ENCODE results near the gene CACNB1.

The CACNB1 gene

DNA sequence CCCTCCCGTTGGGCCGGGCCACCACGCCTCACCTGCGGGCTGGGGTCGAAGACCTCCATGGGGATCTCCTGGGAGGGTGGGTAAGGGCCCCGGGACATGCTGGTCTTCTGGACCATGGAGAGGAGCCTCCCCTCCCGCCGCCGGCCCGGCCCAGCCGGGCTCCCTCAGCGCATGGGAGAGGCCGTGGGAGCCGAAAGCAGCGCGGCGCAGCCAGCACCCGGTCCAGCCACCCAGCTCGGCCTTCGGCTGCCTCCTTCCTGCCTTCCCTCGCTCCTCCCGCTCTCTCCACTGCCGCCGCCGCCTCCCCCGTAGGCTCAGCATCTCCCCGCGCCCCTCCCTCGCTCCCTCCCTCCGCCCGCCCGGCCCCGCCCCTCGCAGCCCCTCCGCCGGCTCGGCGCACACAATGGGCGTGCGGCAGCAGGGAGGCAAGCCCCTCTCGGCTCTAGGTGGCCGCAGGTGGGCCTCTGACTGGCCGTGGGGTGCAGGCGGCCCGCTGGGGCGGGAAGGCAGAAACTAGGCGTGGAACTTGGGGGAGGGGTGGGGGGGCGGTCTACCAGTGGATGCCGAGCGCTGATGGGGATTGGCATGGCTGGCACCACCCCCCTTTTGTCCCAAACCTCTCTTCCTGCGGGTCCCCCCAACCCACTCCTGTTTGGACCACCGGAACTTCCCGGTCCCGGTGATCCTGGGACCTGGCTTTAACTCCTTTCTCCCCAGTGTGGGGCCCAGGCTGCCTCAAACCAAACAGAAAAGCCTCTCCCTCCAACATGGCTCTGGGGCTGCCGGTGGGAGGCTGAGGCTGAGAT lies at the start of gene CACNB1:
Gene CACNB1 (minus strand): TSS at position 290 of the 806 bp plus-strand sequence. CDS start 174 bp downstream, at position 116.
- DNase-seq, result peak; percentile 71

GRCh38 chr17:39246274-39246673 lies 48.8 kb upstream of the CACNB1 start:
- DNase-seq, result no peak

- peak; percentile 87 for DNase-seq
These were observed 47.4 kb upstream of the CACNB1 start for GRCh38 chr17:39244600-39245570.

DNA sequence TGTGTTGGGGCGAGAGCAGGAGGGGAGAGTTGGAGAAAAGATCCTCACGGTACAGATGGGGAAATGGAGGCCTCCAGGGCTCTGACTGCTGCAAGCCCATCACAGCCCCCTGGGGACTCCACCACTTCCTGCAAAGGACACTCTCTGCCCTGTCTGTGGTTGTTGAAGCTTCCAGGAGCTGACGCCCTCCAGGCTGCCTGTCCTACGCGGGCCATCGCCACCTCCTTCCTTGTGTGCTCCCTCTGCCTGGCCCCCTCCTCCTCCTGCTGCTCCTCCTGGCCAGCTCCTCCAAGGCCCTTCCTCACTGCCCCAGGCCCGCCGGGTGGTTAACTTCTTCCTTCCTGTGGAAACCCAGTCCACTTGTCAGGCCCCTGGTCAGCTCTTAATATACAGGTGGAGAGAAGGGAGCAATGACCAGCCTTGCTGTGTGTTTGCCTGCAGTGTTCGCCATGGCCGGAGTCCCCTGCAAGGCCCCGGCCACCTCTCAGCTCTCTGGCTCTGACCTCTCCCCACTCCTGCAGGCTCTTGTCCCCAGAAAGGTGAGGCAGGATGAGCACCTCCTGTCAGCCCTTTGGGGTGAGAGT lies 46.6 kb upstream of the CACNB1 start:
- DNase-seq, result no peak

DNA sequence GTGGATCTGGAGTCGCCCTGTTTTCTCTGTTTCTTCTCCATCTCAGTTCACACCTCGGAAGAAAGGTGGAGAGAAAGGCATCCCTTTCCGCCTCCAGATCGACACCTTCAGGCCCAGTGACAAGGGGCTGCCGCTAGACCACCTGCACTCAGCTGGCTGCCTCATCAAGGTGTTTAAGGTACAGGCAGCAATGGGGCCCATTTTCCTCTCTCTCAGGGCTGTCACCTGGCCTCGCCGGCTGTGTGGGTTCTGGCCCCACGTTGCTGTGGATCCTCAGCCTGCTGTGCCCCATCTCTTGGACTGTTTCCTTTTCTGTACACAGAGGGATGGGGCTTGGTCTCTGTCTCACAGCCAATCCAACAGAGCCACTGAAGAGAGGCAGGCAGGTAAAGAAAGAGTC lies 45.7 kb upstream of the CACNB1 start:
- no peak for DNase-seq

DNA sequence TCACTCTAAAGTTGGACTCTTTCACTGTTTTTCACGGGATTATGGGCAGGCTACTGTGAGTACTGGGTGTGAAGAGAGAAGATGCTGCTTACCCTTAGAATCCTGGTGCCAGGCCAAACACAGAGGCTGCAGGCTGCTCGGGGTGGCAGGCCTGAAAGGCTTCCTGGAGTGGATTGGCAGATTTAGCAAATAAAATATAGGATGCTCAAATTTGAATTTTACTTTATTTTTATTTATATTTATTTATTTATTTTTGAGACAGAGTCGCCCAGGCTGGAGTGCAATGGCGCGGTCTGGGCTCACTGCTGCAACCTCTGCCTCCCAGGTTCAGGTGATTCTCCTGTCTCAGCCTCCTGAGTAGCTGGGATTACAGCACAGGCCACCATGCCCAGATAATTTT lies 43.2 kb upstream of the CACNB1 start:
- no peak for DNase-seq

GRCh38 chr17:39239640-39240314 lies 42.3 kb upstream of the CACNB1 start:
- DNase-seq, result peak; percentile 72

DNA sequence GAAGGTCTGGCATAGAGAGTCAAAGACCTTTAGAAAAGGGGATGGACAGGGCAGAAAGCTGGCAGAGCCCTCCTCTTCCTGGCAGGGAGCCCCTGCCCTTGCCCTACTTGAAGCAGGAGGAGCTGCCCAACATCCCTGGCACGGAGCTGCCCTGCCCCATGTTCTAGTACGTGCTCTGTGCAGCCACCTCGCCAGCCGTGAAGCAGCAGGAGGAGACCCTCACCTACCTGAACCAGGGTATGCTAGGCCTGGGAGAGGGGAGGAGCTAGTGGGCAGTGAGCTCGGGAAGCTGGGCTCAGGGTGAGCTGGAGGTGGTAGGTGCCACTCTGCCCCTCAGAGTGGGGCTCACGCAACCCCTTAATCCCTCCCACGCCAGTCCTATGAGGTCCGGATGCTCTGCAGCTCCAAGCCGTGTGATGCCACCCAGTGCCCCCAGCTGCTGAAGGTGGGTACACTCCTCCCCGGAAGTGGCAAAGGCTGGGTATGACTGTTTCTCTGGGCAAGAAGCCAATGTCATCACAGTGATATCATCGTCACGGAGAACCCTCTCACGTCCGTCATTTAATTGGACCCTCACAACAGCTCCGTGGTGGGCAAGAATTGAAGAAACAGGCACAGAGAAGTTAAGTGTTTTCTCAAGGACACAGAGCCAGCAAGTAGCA lies 41.0 kb upstream of the CACNB1 start:
- peak; percentile 77 for DNase-seq

DNA sequence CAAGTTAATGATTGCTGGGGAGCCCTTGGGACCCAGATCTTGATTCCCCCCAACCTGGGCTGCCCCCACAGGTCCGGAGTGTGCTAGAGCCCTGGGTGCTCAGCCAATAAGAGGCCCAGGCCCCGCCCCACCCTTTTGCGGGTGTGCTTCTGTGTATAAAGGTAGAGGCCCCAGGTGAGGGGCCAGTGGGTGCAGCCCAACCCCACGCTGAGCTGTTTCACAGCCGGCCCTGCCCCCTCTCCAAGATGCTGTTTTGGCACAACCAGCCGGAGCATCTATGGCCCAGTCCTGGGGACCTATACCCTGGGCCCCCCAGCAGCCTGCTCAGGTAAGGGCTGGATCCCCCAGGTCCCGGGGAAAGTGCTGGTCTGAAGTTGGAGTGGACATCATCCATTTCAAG lies 40.1 kb upstream of the CACNB1 start:
- DNase-seq, result no peak

DNA sequence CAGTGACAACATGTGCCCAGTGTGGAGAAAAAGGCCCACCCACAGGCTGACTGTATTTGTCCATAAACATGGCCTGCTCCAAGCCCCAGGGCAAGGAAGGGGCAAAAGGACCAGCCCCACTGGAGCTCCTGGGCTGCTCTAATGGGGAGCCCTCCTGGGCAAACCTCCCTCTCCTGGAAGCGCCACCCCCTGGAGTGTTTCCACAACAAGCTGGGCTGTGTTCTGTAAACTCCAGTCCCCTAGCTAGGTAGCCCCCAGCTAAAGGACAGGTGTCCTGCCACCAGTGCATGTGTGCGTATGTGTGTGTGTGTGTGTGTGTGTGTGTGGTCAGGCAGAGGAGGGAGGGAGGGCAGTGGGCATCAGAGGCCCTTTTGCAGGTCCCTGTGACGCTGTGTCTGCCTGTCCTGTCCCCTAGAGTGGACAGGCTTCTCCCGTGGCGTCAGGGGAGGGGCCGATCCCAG lies 39.5 kb upstream of the CACNB1 start:
- no peak for DNase-seq

DNA sequence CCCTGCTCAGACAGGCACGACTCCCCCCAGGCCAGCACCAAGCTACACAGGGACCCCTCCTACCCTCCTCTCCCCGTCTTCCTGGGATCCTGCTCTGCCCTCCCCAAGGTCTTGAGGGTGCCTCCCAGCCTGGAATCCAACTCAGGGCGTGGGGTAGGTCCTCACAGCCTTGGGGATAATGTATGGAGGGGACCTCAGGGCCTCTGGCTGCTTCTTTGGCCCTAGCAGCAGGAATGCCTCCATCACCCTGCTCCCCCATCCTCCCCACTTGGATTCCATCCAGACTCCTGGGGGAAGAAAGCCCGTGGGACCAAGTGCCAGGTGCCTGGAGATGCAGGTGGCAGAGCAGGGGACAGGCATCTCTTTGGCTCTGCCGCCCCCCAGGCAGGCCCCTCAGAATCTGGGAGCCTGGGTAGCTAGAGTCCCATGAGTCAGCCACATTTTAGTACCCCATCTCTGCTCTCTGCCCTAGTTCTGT lies 39.0 kb upstream of the CACNB1 start:
- no peak for DNase-seq

DNA sequence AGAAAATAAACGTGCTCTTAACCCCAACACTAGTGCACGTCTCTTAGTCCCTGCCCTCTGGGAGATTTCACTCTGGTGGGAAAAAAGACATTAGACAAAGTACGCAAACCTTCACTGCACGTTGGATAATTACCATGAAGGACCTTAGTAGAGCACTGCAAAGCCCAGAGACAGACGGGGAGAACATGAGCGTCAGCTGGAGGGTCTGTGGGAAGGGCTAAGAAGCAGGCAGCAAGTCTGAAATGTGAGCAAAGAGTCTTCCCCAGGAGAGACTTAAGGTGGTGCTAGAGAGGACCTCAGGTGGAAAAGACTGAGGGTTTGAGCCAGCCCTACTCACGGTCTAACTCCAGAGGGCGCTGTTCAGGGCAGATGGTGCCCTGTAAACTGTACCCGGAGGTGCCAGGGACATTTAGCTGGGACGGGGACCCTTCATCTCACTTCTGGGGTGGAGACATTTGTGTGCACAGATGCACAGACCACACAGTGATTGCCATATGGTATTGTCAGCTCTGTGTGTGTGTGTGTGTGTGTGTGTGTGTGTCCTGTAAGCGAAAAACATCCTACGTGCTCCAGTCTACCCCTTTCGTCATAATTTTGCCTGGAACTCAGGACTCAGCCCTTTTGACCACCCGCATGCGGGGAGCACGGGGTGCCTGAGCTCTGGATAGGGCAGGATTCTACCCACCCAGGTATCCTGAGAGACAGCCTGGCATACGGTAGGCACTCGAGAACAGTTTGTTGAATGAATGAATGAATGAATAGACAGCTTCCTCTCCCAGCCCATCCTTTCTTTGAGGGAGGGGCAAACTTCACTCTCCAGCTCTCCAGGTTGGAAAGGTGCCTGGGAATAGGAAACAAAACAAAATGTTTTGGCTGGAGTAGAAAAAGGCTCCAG lies 38.3 kb upstream of the CACNB1 start:
- peak; percentile 38 for DNase-seq

GRCh38 chr17:39231591-39232551 lies 34.4 kb upstream of the CACNB1 start:
- DNase-seq, result peak; percentile 53

- no peak for DNase-seq
These were observed 33.7 kb upstream of the CACNB1 start for GRCh38 chr17:39231091-39231561.

- DNase-seq, result no peak
These were observed 32.9 kb upstream of the CACNB1 start for GRCh38 chr17:39230361-39230760.

DNA sequence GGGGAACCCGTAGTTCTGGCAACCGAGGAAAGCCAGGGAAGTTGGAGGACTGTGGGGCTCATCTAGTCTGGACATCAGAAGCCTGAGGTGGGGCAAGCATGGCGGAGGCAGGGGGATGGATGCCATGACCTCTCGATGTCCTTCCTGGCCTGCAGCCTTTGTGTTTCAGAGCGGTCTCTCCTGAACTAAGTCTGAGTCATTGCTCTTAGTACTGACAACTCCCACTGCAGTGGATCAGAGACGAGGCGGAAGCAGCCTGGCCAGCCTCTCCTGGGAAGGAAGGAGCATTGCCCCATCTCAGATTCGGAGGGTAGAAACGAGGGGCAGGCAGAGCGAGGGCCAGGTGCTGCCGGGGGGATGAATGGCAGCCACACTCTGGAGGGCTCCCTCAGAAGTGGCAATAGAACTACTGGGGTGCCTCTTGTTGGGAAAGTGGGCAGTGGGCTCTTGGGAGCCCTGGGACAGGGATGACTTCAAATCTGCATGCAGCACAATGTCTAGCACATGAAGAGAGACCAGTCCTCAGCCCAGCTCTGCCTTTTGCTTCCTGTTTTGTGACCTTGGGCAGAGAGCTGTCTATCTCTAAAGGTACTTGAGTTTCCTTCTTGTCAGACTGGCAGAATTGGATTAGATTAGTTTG lies 31.9 kb upstream of the CACNB1 start:
- DNase-seq, result no peak

- no peak for DNase-seq
These were observed 30.0 kb upstream of the CACNB1 start for GRCh38 chr17:39227364-39227919.

- peak; percentile 43 for DNase-seq
These were observed 28.7 kb upstream of the CACNB1 start for GRCh38 chr17:39225959-39226683.
